B cell (primary cell): ENCODE measurements around the gene CRB1. TPM values are rescaled to one million over a fixed set of nuclear protein-coding genes. Genes with fewer than 3 reads are reported as not detected.

Experiments
- ATAC-seq: fragments of 200-7000 bp; cut with Tn5 transposase; one replicate; pipeline ENCODE4 v1.10.0; 2021; ENCODE audit warnings: low read depth, mild to moderate bottlenecking, moderate number of reproducible peaks, moderate library complexity
- CTCF ChIA-PET: fragments of 350-600 bp; sonication (Branson Sonifier 250); formaldehyde crosslinking; loops from one replicate; lab custom pipeline; 2021; ENCODE audit warnings: antibody characterized with exemption, inconsistent platforms; lab: Charles Lee
- POLR2A ChIA-PET: fragments of 350-600 bp; sonication (Branson Sonifier 250); formaldehyde crosslinking; loops from one replicate; lab custom pipeline; 2021; ENCODE audit warnings: antibody characterized with exemption; lab: Charles Lee
- DNase-seq: peaks from one replicate; pipeline ENCODE4 v3.0.0; 2013
- H2AFZ ChIP-seq: 2 replicates; pipeline ENCODE4 v1.6.1; 2012; ENCODE audit warnings: mild to moderate bottlenecking, low read depth, low read length; ENCODE audit not compliant: insufficient read depth, poor library complexity, severe bottlenecking
- H3K27ac ChIP-seq, 2 donors: 1 replicate in 1 of 2; 2 replicates in 1 of 2; pipeline ENCODE4 v1.5.1; 2012 to 2013; ENCODE audit warnings: low read length in 2 of 2, mild to moderate bottlenecking in 2 of 2, moderate library complexity in 1 of 2
- H3K27me3 ChIP-seq, 4 experiments: fragments of 200-600 bp in 1 of 4; sonication (generic) in 1 of 4; replicated peaks in 1 of 4; 1 replicate in 2 of 4; 2 replicates in 2 of 4; pipeline versions ENCODE4 v1.6.1 to v1.7.0; 2013 to 2016; ENCODE audit warnings: low read length in 3 of 4, mild to moderate bottlenecking in 2 of 4, mixed read lengths in 1 of 4, moderate library complexity in 1 of 4; ENCODE audit not compliant: insufficient read depth in 4 of 4, control insufficient read depth in 3 of 4; ENCODE audit errors: control extremely low read depth in 1 of 4
- H3K36me3 ChIP-seq, 2 experiments: replicated peaks in 1 of 2; 1 replicate in 1 of 2; 2 replicates in 1 of 2; pipeline versions ENCODE4 v1.6.1 to v1.7.1; 2013; ENCODE audit warnings: low read length in 1 of 2; ENCODE audit not compliant: insufficient read depth in 2 of 2, control insufficient read depth in 1 of 2; ENCODE audit errors: control extremely low read depth in 1 of 2, extremely low read depth in 1 of 2
- H3K4me1 ChIP-seq, 2 donors: fragments of 200-600 bp in 1 of 2; sonication (generic) in 1 of 2; 1 replicate in 1 of 2; 2 replicates in 1 of 2; pipeline versions ENCODE4 v1.5.1 to v1.6.1; 2013 to 2017; ENCODE audit warnings: low read length in 2 of 2; ENCODE audit not compliant: control insufficient read depth in 2 of 2, insufficient read depth in 2 of 2
- H3K4me2 ChIP-seq: replicated peaks from 2 replicates; pipeline ENCODE3; 2012; ENCODE audit warnings: mild to moderate bottlenecking, low read depth, low read length; ENCODE audit not compliant: poor library complexity, severe bottlenecking
- H3K4me3 ChIP-seq, 5 experiments: fragments of 200-600 bp in 1 of 5; sonication (generic) in 1 of 5; 1 replicate in 3 of 5; 2 replicates in 2 of 5; pipeline versions ENCODE4 v1.5.1 to v1.7.0; 2011 to 2016; ENCODE audit warnings: low read length in 4 of 5, mild to moderate bottlenecking in 4 of 5, low read depth in 2 of 5, control low read depth in 1 of 5, moderate library complexity in 1 of 5; ENCODE audit not compliant: insufficient read depth in 1 of 5; ENCODE audit errors: control extremely low read depth in 1 of 5, extremely low read depth in 1 of 5
- H3K79me2 ChIP-seq: fragments of 200-600 bp; sonication (generic); one replicate; pipeline ENCODE4 v1.6.0; 2016; ENCODE audit warnings: low read length; ENCODE audit not compliant: control insufficient read depth, insufficient read depth
- H3K9ac ChIP-seq: fragments of 200-600 bp; sonication (generic); 2 replicates; pipeline ENCODE4 v1.6.1; 2017; ENCODE audit warnings: mild to moderate bottlenecking, low read length, moderate library complexity
- H3K9me3 ChIP-seq, 3 donors: one replicate each; pipeline versions ENCODE4 v1.6.1 to v1.7.1; 2013; ENCODE audit warnings: low read length in 2 of 3; ENCODE audit not compliant: control insufficient read depth in 2 of 3, insufficient read depth in 1 of 3; ENCODE audit errors: control extremely low read depth in 1 of 3
- H4K20me1 ChIP-seq: 2 replicates; pipeline ENCODE4 v1.6.0; 2012; ENCODE audit warnings: mild to moderate bottlenecking, low read length; ENCODE audit not compliant: insufficient read depth, control insufficient read depth, poor library complexity, severe bottlenecking
- H3K27ac Mint-ChIP-seq: one replicate; pipeline ENCODE4 v1.8.0; 2021; ENCODE audit warnings: mixed read lengths
- H3K27me3 Mint-ChIP-seq: one replicate; pipeline ENCODE4 v1.8.0; 2021; ENCODE audit warnings: mixed read lengths
- H3K4me1 Mint-ChIP-seq: one replicate; pipeline ENCODE4 v1.8.0; 2021; ENCODE audit warnings: mixed read lengths
- H3K4me3 Mint-ChIP-seq: one replicate; pipeline ENCODE4 v1.8.0; 2021; ENCODE audit warnings: mixed read lengths
- H3K9me3 Mint-ChIP-seq: one replicate; pipeline ENCODE4 v1.8.0; 2022; ENCODE audit warnings: mixed read lengths; ENCODE audit not compliant: insufficient read depth
- CTCF ChIP-seq: fragments of 200-600 bp; IDR thresholded peaks from one replicate; pipeline ENCODE4 v1.8.0; 2022; ENCODE audit warnings: antibody characterized with exemption, mild to moderate bottlenecking
- EZH2 ChIP-seq: IDR thresholded peaks from 2 replicates; pipeline ENCODE4 v1.6.1; 2012; ENCODE audit warnings: borderline replicate concordance, low read depth, mild to moderate bottlenecking, moderate library complexity, low read length; ENCODE audit not compliant: insufficient read depth, poor library complexity, severe bottlenecking
- WGBS: methylation state at CpG from one replicate; pipeline ENCODE4 v1.1.5; 2013; ENCODE audit warnings: missing lambda C conversion rate; ENCODE audit not compliant: insufficient coverage; 5-methylcytosine and 5-hydroxymethylcytosine counted together
- intact Hi-C: fragments of 100-400 bp; cut with micrococcal nuclease; formaldehyde crosslinking; loops from one replicate; pipeline ENCODE4 v1.10.0; 2022
- polyA plus RNA-seq: library from polyadenylated mRNA; depleted of rRNA; stranded (reverse); fragments of >200 nt; gene quantifications from 2 replicates; pipeline ENCODE4 v1.2.3, GENCODE V29; 2012
- total RNA-seq, 2 donors: library from RNA; stranded (reverse); fragments of 120-200 nt in 1 of 2; gene quantifications; 1 replicate in 1 of 2; 2 replicates in 1 of 2; pipeline versions ENCODE4 v1.2.3 to v1.2.4, GENCODE V29; 2013 to 2022

Gene CRB1
- total and polyA plus RNA-seq, 2 donors (not counting 1 experiment from before 2014, with no cell fraction given): 0.15 TPM; not detected in 1

- TF ChIP-seq EZH2: no peak
- no peak for TF ChIP-seq CTCF
- intact Hi-C loops: no loop called here
- Histone ChIP-seq H3K27me3 (peaks cover 0 to 5% (median 0%) of the 10 kb centered on the region in 4 experiments), H3K9me3 (no peaks in the 10 kb centered on the region), H3K79me2 (no peaks in the 10 kb centered on the region), H2AFZ (no peak overlapping the region), H3K4me3 (no peak overlapping the region), H3K36me3 (no peaks in the 10 kb centered on the region), H3K9ac (no peak overlapping the region), H4K20me1 (no peaks in the 10 kb centered on the region), H3K27ac (no peak overlapping the region), H3K4me2 (no peak overlapping the region), H3K4me1 (no peaks in the 10 kb centered on the region)
- H3K4me1 Mint-ChIP-seq: no peaks in the 10 kb centered on the region
- H3K27ac Mint-ChIP-seq: no peak overlapping the region
- no CpG with 5 or more reads among the region's 1 CpG for WGBS
- ChIA-PET POLR2A (no interaction called here), CTCF (no interaction called here)
- no peaks in the 10 kb centered on the region for H3K9me3 Mint-ChIP-seq
- H3K4me3 Mint-ChIP-seq: no peak overlapping the region
- DNase-seq (no peak), ATAC-seq (no peak)
- peaks cover 3% of the 10 kb centered on the region for H3K27me3 Mint-ChIP-seq
Measured at GRCh38 chr1:197444755-197445154, 176.7 kb downstream of the CRB1 start.

- H3K9me3 ChIP-seq: no peaks in the 10 kb centered on the region
- no peak overlapping the region for H3K9ac ChIP-seq
- no peak overlapping the region for H3K4me2 ChIP-seq
- H3K27me3 ChIP-seq: peaks cover 0 to 5% (median 0%) of the 10 kb centered on the region in 4 experiments
- intact Hi-C loops: no loop called here
- Mint-ChIP-seq H3K27ac (no peak overlapping the region), H3K4me3 (no peak overlapping the region), H3K27me3 (peaks cover 3% of the 10 kb centered on the region), H3K9me3 (no peaks in the 10 kb centered on the region), H3K4me1 (no peaks in the 10 kb centered on the region)
- H3K4me1 ChIP-seq: no peaks in the 10 kb centered on the region
- H2AFZ ChIP-seq: no peak overlapping the region
- H3K36me3 ChIP-seq: no peaks in the 10 kb centered on the region
- ChIA-PET CTCF (no interaction called here), POLR2A (no interaction called here)
- no peak overlapping the region for H3K27ac ChIP-seq
- ATAC-seq (no peak), DNase-seq (no peak)
- no peaks in the 10 kb centered on the region for H3K79me2 ChIP-seq
- H3K4me3 ChIP-seq: no peak overlapping the region
- WGBS: 70% methylated on average over 2 of the region's 2 CpGs
- TF ChIP-seq CTCF: no peak
- no peak for TF ChIP-seq EZH2
- no peaks in the 10 kb centered on the region for H4K20me1 ChIP-seq
Measured at GRCh38 chr1:197448121-197448779, 180.2 kb downstream of the CRB1 start.
